ENCODE data around the gene GPR26. TPM values are rescaled to one million over a fixed set of nuclear protein-coding genes. Genes with fewer than 3 reads are reported as not detected.

The GPR26 gene
- total RNA-seq, 2 experiments from 2014 or later = not detected

GRCh38 chr10:123633106-123633505, 33.0 kb upstream of the GPR26 start:
- Histone ChIP-seq H4K20me1 (ENCODE audit: insufficient read depth, low read length) (no peaks in the 10 kb centered on the region), H3K9me2 (ENCODE audit: insufficient read depth, low read length) (no peaks in the 10 kb centered on the region), H3K4me2 (ENCODE audit: low read length) (no peak overlapping the region), H2AFZ (ENCODE audit: low read length) (no peak overlapping the region), H3K27ac (ENCODE audit: low read depth, low read length, poor library complexity, severe bottlenecking) (no peak overlapping the region), H3K9me3 (ENCODE audit: low read length) (no peaks in the 10 kb centered on the region), H3K79me2 (ENCODE audit: insufficient read depth, low read depth, low read length) (no peaks in the 10 kb centered on the region), H3K4me3 (ENCODE audit: low read depth, low read length, poor library complexity, severe bottlenecking) (no peak overlapping the region), H3K36me3 (ENCODE audit: insufficient read depth, low read length) (no peaks in the 10 kb centered on the region), H3K4me1 (ENCODE audit: insufficient read depth, low read length, poor library complexity, severe bottlenecking) (no peaks in the 10 kb centered on the region)
- TF ChIP-seq CTCF (conservative IDR thresholded peaks at IDR 0.05; ENCODE audit: low read length) (no peak), EZH2phosphoT487 (IDR thresholded peaks at IDR 0.05; ENCODE audit: borderline replicate concordance, low read depth, low read length) (no peak)
- intact Hi-C loops (cut with micrococcal nuclease; ENCODE audit: unreplicated experiment) = no loop called here
- CTCF ChIA-PET (ENCODE audit: unreplicated experiment) = no interaction called here
- no peak for DNase-seq (ENCODE audit: low spot score)
- POLR2A ChIA-PET = no interaction called here
- BruUV-seq (replicated peaks) = no TSS peak

- intact Hi-C loops (cut with micrococcal nuclease; ENCODE audit: unreplicated experiment) = no loop called here
- no peak overlapping the region for H2AFZ ChIP-seq (ENCODE audit: low read length)
- no peaks in the 10 kb centered on the region for H3K36me3 ChIP-seq (ENCODE audit: insufficient read depth, low read length)
- no peaks in the 10 kb centered on the region for H3K9me3 ChIP-seq (ENCODE audit: low read length)
- no peak overlapping the region for H3K4me2 ChIP-seq (ENCODE audit: low read length)
- H3K79me2 ChIP-seq (ENCODE audit: insufficient read depth, low read depth, low read length) = no peaks in the 10 kb centered on the region
- H4K20me1 ChIP-seq (ENCODE audit: insufficient read depth, low read length) = no peaks in the 10 kb centered on the region
- CTCF ChIA-PET (ENCODE audit: unreplicated experiment) = no interaction called here
- POLR2A ChIA-PET = no interaction called here
- no peak overlapping the region for H3K27ac ChIP-seq (ENCODE audit: low read depth, low read length, poor library complexity, severe bottlenecking)
- H3K4me1 ChIP-seq (ENCODE audit: insufficient read depth, low read length, poor library complexity, severe bottlenecking) = no peaks in the 10 kb centered on the region
- TF ChIP-seq CTCF (conservative IDR thresholded peaks at IDR 0.05; ENCODE audit: low read length) (no peak), EZH2phosphoT487 (IDR thresholded peaks at IDR 0.05; ENCODE audit: borderline replicate concordance, low read depth, low read length) (no peak)
- DNase-seq (ENCODE audit: low spot score) = no peak
- H3K9me2 ChIP-seq (ENCODE audit: insufficient read depth, low read length) = no peaks in the 10 kb centered on the region
- H3K4me3 ChIP-seq (ENCODE audit: low read depth, low read length, poor library complexity, severe bottlenecking) = no peak overlapping the region
- BruUV-seq (replicated peaks) = no TSS peak
These were observed 32.5 kb upstream of the GPR26 start for GRCh38 chr10:123633636-123634035.

- H4K20me1 ChIP-seq (ENCODE audit: insufficient read depth, low read length) = no peaks in the 10 kb centered on the region
- TF ChIP-seq CTCF (conservative IDR thresholded peaks at IDR 0.05; ENCODE audit: low read length) = no peak
- TF ChIP-seq EZH2phosphoT487 (IDR thresholded peaks at IDR 0.05; ENCODE audit: borderline replicate concordance, low read depth, low read length) = no peak
- no peak overlapping the region for H2AFZ ChIP-seq (ENCODE audit: low read length)
- DNase-seq (ENCODE audit: low spot score) = no peak
- H3K9me2 ChIP-seq (ENCODE audit: insufficient read depth, low read length) = no peaks in the 10 kb centered on the region
- H3K4me2 ChIP-seq (ENCODE audit: low read length) = no peak overlapping the region
- H3K4me3 ChIP-seq (ENCODE audit: low read depth, low read length, poor library complexity, severe bottlenecking) = no peak overlapping the region
- POLR2A ChIA-PET = no interaction called here
- no peak overlapping the region for H3K27ac ChIP-seq (ENCODE audit: low read depth, low read length, poor library complexity, severe bottlenecking)
- CTCF ChIA-PET (ENCODE audit: unreplicated experiment) = no interaction called here
- no TSS peak for BruUV-seq (replicated peaks)
- H3K79me2 ChIP-seq (ENCODE audit: insufficient read depth, low read depth, low read length) = no peaks in the 10 kb centered on the region
- no peaks in the 10 kb centered on the region for H3K36me3 ChIP-seq (ENCODE audit: insufficient read depth, low read length)
- H3K9me3 ChIP-seq (ENCODE audit: low read length) = no peaks in the 10 kb centered on the region
- no peaks in the 10 kb centered on the region for H3K4me1 ChIP-seq (ENCODE audit: insufficient read depth, low read length, poor library complexity, severe bottlenecking)
- intact Hi-C loops (cut with micrococcal nuclease; ENCODE audit: unreplicated experiment) = no loop called here
These were observed 31.9 kb upstream of the GPR26 start for GRCh38 chr10:123634221-123634620.

Measured in OCI-LY7 (cell line).